Immature natural killer cell (primary cell): ENCODE data around the gene BNIPL. TPM values are rescaled to one million over a fixed set of nuclear protein-coding genes. Genes with fewer than 3 reads are reported as not detected.

ENCODE experiments used
- DNase-seq, 3 donors: peaks; one replicate each; pipeline ENCODE4 v3.0.0; 2022; ENCODE audit warnings: mixed read lengths in 1 of 3
- H3K27ac Mint-ChIP-seq, 6 donors: one replicate each; pipeline ENCODE4 v1.8.0; 2020; ENCODE audit warnings: mixed read lengths in 6 of 6, mild to moderate bottlenecking in 5 of 6, inconsistent platforms in 4 of 6, moderate library complexity in 3 of 6
- H3K27me3 Mint-ChIP-seq, 3 donors: one replicate each; pipeline ENCODE4 v1.8.0; 2020 to 2021; ENCODE audit warnings: low read depth in 3 of 3, mild to moderate bottlenecking in 3 of 3, mixed read lengths in 3 of 3, moderate library complexity in 3 of 3, inconsistent platforms in 1 of 3
- H3K36me3 Mint-ChIP-seq, 3 donors: one replicate each; pipeline ENCODE4 v1.8.0; 2020; ENCODE audit warnings: mixed read lengths in 3 of 3, inconsistent platforms in 2 of 3, mild to moderate bottlenecking in 2 of 3
- H3K4me1 Mint-ChIP-seq, 2 donors: one replicate each; pipeline ENCODE4 v1.8.0; 2020; ENCODE audit warnings: inconsistent platforms in 2 of 2, mild to moderate bottlenecking in 2 of 2, mixed read lengths in 2 of 2, moderate library complexity in 1 of 2
- H3K4me3 Mint-ChIP-seq, 5 donors: one replicate each; pipeline ENCODE4 v1.8.0; 2020; ENCODE audit warnings: mild to moderate bottlenecking in 5 of 5, mixed read lengths in 5 of 5, inconsistent platforms in 3 of 5, moderate library complexity in 3 of 5
- H3K9me3 Mint-ChIP-seq, 6 donors: one replicate each; pipeline ENCODE4 v1.8.0; 2020; ENCODE audit warnings: mild to moderate bottlenecking in 6 of 6, mixed read lengths in 6 of 6, inconsistent platforms in 4 of 6, moderate library complexity in 3 of 6
- polyA plus RNA-seq, 3 donors: library from polyadenylated mRNA; unstranded; fragments of 300-500 nt; fragmentation: Illumina TruSeq; gene quantifications; one replicate each; pipeline ENCODE4 v1.2.3, GENCODE V29; 2021

Gene BNIPL
- polyA plus RNA-seq, 3 donors from 2014 or later, result 0.18 TPM; not detected in 2

GRCh38 chr1:151002611-151003010 lies 33.8 kb upstream of the BNIPL start:
- Mint-ChIP-seq H3K27ac (no peak overlapping the region), H3K36me3 (peaks cover 4 to 6% (median 4%) of the 10 kb centered on the region in 3 donors), H3K4me3 (peak overlapping the region in 1 of 5 donors; percentile 56)

GRCh38 chr1:151003180-151003579 lies 33.2 kb upstream of the BNIPL start:
- no peak overlapping the region for H3K4me3 Mint-ChIP-seq
- H3K4me1 Mint-ChIP-seq, result peaks cover 40 to 46% of the 10 kb centered on the region in 2 donors
- peaks cover 8 to 15% (median 10%) of the 10 kb centered on the region in 3 donors for H3K27me3 Mint-ChIP-seq
- H3K36me3 Mint-ChIP-seq, result peaks cover 4 to 6% (median 4%) of the 10 kb centered on the region in 3 donors
- peak overlapping the region in 1 of 6 donors; percentile 8 for H3K27ac Mint-ChIP-seq
- no peaks in the 10 kb centered on the region for H3K9me3 Mint-ChIP-seq
- DNase-seq, result no peak

More at GRCh38 chr1:151002611-151003010, 33.8 kb upstream of the BNIPL start:
- Mint-ChIP-seq H3K27me3 (peaks cover 3 to 9% (median 5%) of the 10 kb centered on the region in 3 donors), H3K4me1 (peaks cover 34 to 41% of the 10 kb centered on the region in 2 donors), H3K9me3 (no peaks in the 10 kb centered on the region)
- DNase-seq, result no peak

GRCh38 chr1:151005729-151006319 lies 30.6 kb upstream of the BNIPL start:
- DNase-seq, result no peak
- H3K4me1 Mint-ChIP-seq, result peaks cover 62 to 69% of the 10 kb centered on the region in 2 donors
- H3K4me3 Mint-ChIP-seq, result peak overlapping the region; percentile 94 to 96 (median 95)

GRCh38 chr1:151006327-151007052 lies 29.9 kb upstream of the BNIPL start, which contains the start of gene MINDY1:
Gene MINDY1, minus strand, starts transcription at chr1:151006902. Its CDS starts 4,285 bp downstream, at chr1:151002617.
- Mint-ChIP-seq H3K4me1 (peaks cover 68 to 76% of the 10 kb centered on the region in 2 donors), H3K4me3 (peak within 1 kb of the TSS; percentile 94 to 96 (median 95)), H3K27ac (peak within 1 kb of the TSS; percentile 95 to 100 (median 98)), H3K9me3 (no peaks in the 10 kb centered on the region), H3K36me3 (peaks cover 0 to 10% (median 4%) of the 10 kb centered on the region in 3 donors), H3K27me3 (peaks cover 11 to 12% (median 12%) of the 10 kb centered on the region in 3 donors)
- peak; percentile 35 to 43 (median 39) for DNase-seq

More at GRCh38 chr1:151005729-151006319, 30.6 kb upstream of the BNIPL start:
- Mint-ChIP-seq H3K27me3 (peaks cover 11 to 12% (median 12%) of the 10 kb centered on the region in 3 donors), H3K36me3 (peaks cover 0 to 6% (median 4%) of the 10 kb centered on the region in 3 donors), H3K9me3 (no peaks in the 10 kb centered on the region), H3K27ac (peak overlapping the region; percentile 95 to 100 (median 98))

GRCh38 chr1:151007853-151008243 lies 28.5 kb upstream of the BNIPL start:
- Mint-ChIP-seq H3K4me3 (peak overlapping the region; percentile 94 to 96 (median 95)), H3K9me3 (no peaks in the 10 kb centered on the region), H3K27ac (peak overlapping the region; percentile 95 to 100 (median 98)), H3K4me1 (peaks cover 70 to 84% of the 10 kb centered on the region in 2 donors), H3K27me3 (peaks cover 11 to 14% (median 12%) of the 10 kb centered on the region in 3 donors), H3K36me3 (peaks cover 4 to 5% (median 4%) of the 10 kb centered on the region in 3 donors)
- no peak for DNase-seq

GRCh38 chr1:151008244-151009205 lies 27.9 kb upstream of the BNIPL start, which contains the start of gene PRUNE1:
Gene PRUNE1, plus strand, starts transcription at chr1:151008449. Its CDS starts 184 bp downstream, at chr1:151008633.
- Mint-ChIP-seq H3K4me1 (peaks cover 65 to 77% of the 10 kb centered on the region in 2 donors), H3K4me3 (peak within 1 kb of the TSS; percentile 94 to 96 (median 95)), H3K27me3 (peaks cover 11 to 14% (median 12%) of the 10 kb centered on the region in 3 donors), H3K27ac (peak within 1 kb of the TSS; percentile 95 to 100 (median 98)), H3K9me3 (no peaks in the 10 kb centered on the region), H3K36me3 (peaks cover 4 to 7% (median 5%) of the 10 kb centered on the region in 3 donors)
- DNase-seq, result peak; percentile 95 to 96 (median 95)

GRCh38 chr1:151009206-151009587 lies 27.2 kb upstream of the BNIPL start:
- no peak for DNase-seq
- peaks cover 64 to 76% of the 10 kb centered on the region in 2 donors for H3K4me1 Mint-ChIP-seq
- H3K4me3 Mint-ChIP-seq, result peak overlapping the region; percentile 94 to 96 (median 95)
- H3K27ac Mint-ChIP-seq, result peak overlapping the region; percentile 95 to 100 (median 98)
- H3K27me3 Mint-ChIP-seq, result peaks cover 11 to 14% (median 12%) of the 10 kb centered on the region in 3 donors
- peaks cover 4 to 8% (median 5%) of the 10 kb centered on the region in 3 donors for H3K36me3 Mint-ChIP-seq
- H3K9me3 Mint-ChIP-seq, result no peaks in the 10 kb centered on the region

GRCh38 chr1:151009674-151010345 lies 26.6 kb upstream of the BNIPL start:
- H3K9me3 Mint-ChIP-seq, result no peaks in the 10 kb centered on the region
- peak overlapping the region; percentile 94 to 96 (median 95) for H3K4me3 Mint-ChIP-seq
- H3K27ac Mint-ChIP-seq, result peak overlapping the region; percentile 95 to 100 (median 98)
- H3K36me3 Mint-ChIP-seq, result peaks cover 4 to 8% (median 5%) of the 10 kb centered on the region in 3 donors
- H3K27me3 Mint-ChIP-seq, result peaks cover 12 to 14% (median 13%) of the 10 kb centered on the region in 3 donors
- H3K4me1 Mint-ChIP-seq, result peaks cover 62 to 74% of the 10 kb centered on the region in 2 donors
- DNase-seq, result no peak

GRCh38 chr1:151010346-151010726 lies 26.1 kb upstream of the BNIPL start:
- no peak for DNase-seq
- Mint-ChIP-seq H3K36me3 (peaks cover 4 to 8% (median 5%) of the 10 kb centered on the region in 3 donors), H3K4me3 (peak overlapping the region in 3 of 5 donors; percentile 33 to 95 (median 94)), H3K9me3 (no peaks in the 10 kb centered on the region), H3K4me1 (peaks cover 62 to 68% of the 10 kb centered on the region in 2 donors), H3K27me3 (peaks cover 12 to 14% (median 13%) of the 10 kb centered on the region in 3 donors), H3K27ac (peak overlapping the region in 3 of 6 donors; percentile 77 to 98 (median 95))

GRCh38 chr1:151011154-151011850 lies 25.1 kb upstream of the BNIPL start:
- no peaks in the 10 kb centered on the region for H3K9me3 Mint-ChIP-seq

GRCh38 chr1:151012684-151013471 lies 23.5 kb upstream of the BNIPL start:
- Mint-ChIP-seq H3K4me1 (peaks cover 36 to 43% of the 10 kb centered on the region in 2 donors), H3K4me3 (no peak overlapping the region), H3K27ac (peak overlapping the region in 2 of 6 donors; percentile 40 to 44), H3K27me3 (peaks cover 5 to 8% (median 5%) of the 10 kb centered on the region in 3 donors), H3K9me3 (no peaks in the 10 kb centered on the region), H3K36me3 (peaks cover 4 to 8% (median 5%) of the 10 kb centered on the region in 3 donors)
- no peak for DNase-seq

More at GRCh38 chr1:151011154-151011850, 25.1 kb upstream of the BNIPL start:
- H3K36me3 Mint-ChIP-seq, result peaks cover 4 to 8% (median 5%) of the 10 kb centered on the region in 3 donors
- H3K27ac Mint-ChIP-seq, result peak overlapping the region; percentile 39 to 87 (median 68)
- H3K27me3 Mint-ChIP-seq, result peaks cover 8 to 10% (median 10%) of the 10 kb centered on the region in 3 donors
- H3K4me1 Mint-ChIP-seq, result peaks cover 52 to 59% of the 10 kb centered on the region in 2 donors
- DNase-seq, result no peak
- H3K4me3 Mint-ChIP-seq, result peak overlapping the region in 4 of 5 donors; percentile 10 to 53 (median 37)
